ENCODE measurements around the gene SLC44A4. TPM values are rescaled to one million over a fixed set of nuclear protein-coding genes. Genes with fewer than 3 reads are reported as not detected.

The SLC44A4 gene
- total and polyA plus RNA-seq, 12 donors, result 0.03 to 0.24 (median 0.14) TPM; not detected in 9

GRCh38 chr6:31875877-31876276 lies 2.9 kb downstream of the SLC44A4 start:
- no peak for ATAC-seq
- DNase-seq, result no peak
- Histone ChIP-seq H3K4me3 (no peak overlapping the region), H3K9me3 (no peaks in the 10 kb centered on the region), H3K4me1 (no peaks in the 10 kb centered on the region), H3K27me3 (no peaks in the 10 kb centered on the region), H3K36me3 (peaks cover 0 to 16% (median 13%) of the 10 kb centered on the region in 9 donors), H3K27ac (no peak overlapping the region)
- intact Hi-C loops (cut with DNase I), result no loop called here
- TF ChIP-seq, protein P1, sequence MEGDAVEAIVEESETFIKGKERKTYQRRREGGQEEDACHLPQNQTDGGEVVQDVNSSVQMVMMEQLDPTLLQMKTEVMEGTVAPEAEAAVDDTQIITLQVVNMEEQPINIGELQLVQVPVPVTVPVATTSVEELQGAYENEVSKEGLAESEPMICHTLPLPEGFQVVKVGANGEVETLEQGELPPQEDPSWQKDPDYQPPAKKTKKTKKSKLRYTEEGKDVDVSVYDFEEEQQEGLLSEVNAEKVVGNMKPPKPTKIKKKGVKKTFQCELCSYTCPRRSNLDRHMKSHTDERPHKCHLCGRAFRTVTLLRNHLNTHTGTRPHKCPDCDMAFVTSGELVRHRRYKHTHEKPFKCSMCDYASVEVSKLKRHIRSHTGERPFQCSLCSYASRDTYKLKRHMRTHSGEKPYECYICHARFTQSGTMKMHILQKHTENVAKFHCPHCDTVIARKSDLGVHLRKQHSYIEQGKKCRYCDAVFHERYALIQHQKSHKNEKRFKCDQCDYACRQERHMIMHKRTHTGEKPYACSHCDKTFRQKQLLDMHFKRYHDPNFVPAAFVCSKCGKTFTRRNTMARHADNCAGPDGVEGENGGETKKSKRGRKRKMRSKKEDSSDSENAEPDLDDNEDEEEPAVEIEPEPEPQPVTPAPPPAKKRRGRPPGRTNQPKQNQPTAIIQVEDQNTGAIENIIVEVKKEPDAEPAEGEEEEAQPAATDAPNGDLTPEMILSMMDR (IDR thresholded peaks at IDR 0.05), result no peak
- WGBS, 2 donors, result 63 to 73% methylated on average over 5 of the region's 5 CpGs

DNA sequence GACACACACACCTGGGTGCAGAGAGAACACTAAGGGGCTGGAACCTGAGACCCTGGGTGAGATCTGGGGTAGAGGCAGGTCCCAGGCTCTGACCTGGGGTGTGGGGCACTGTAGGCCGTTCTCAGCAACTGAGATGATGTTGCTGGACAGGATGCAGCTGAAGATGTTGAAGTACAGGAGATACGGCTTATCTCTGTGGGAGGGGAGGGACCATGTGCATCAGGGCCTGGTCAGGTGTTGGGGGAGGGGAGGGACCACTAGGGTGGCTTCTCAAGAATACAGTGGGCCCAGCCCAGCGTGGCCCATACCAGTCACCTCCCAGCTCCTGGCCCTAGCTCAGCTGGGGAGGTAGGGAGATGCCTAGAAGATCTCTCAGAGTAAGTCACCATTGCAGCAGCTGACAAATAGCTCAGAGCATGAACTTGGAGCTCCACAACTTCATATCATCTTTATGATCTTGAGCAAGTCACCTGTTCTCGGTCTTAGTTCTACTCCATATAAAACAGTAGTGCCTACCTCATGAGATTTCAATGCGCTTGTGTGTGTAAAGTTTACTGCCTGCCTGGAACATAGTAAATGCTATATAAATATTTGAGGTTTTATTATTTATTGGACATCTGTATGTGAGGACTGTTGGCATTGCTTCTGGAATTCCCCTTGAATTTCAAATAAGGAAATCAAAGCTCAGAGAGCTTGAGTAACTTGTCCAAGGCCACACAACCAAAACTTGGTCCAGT lies 3.8 kb downstream of the SLC44A4 start:
- intact Hi-C loops (cut with DNase I), result no loop called here
- no peaks in the 10 kb centered on the region for H3K27me3 ChIP-seq
- H3K9me3 ChIP-seq, result no peaks in the 10 kb centered on the region
- no peak for ATAC-seq
- no peak for DNase-seq
- no peak overlapping the region for H3K27ac ChIP-seq
- TF ChIP-seq, protein P1 (IDR thresholded peaks at IDR 0.05), result no peak
- H3K4me1 ChIP-seq, result no peaks in the 10 kb centered on the region
- 68 to 77% methylated on average over 5 of the region's 5 CpGs for WGBS, 2 donors
- no peak overlapping the region for H3K4me3 ChIP-seq
- peaks cover 0 to 7% (median 5%) of the 10 kb centered on the region in 9 donors for H3K36me3 ChIP-seq

DNA sequence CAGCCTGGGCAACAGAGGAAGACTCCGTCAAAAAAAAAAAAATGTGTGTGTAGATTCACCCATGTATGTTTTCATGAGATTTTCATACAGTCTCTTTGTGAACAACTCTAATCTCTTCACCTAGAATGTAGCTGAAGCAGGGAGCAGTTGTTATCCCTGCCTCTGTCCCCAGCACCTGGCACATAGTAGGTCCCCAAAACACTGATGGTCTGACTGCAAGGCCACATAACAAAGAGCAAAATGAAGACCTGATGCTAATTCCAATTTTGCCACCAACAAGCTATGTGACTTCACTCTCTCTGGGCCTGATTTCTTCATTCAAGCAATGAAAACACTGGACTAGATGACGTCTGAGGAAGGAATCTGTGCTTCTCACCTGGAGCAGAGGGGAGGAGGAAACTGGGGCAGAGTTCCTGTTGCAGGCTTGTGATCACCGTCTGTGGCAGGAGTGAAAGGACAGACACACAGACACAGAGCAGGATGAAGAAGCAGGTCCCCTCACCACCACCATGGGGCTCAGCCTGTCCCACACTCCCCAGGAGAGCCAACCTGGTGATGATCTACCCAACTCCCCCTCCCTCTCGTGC lies 4.6 kb downstream of the SLC44A4 start:
- TF ChIP-seq, protein P1 (IDR thresholded peaks at IDR 0.05), result no peak
- intact Hi-C loops (cut with DNase I), result no loop called here
- no peaks in the 10 kb centered on the region for H3K4me1 ChIP-seq
- no peaks in the 10 kb centered on the region for H3K36me3 ChIP-seq
- ATAC-seq (no peak), DNase-seq (no peak)
- H3K27ac ChIP-seq, result no peak overlapping the region
- H3K4me3 ChIP-seq, result no peak overlapping the region
- 64 to 66% methylated on average over 4 of the region's 4 CpGs for WGBS, 2 donors
- no peaks in the 10 kb centered on the region for H3K27me3 ChIP-seq
- H3K9me3 ChIP-seq, result no peaks in the 10 kb centered on the region

DNA sequence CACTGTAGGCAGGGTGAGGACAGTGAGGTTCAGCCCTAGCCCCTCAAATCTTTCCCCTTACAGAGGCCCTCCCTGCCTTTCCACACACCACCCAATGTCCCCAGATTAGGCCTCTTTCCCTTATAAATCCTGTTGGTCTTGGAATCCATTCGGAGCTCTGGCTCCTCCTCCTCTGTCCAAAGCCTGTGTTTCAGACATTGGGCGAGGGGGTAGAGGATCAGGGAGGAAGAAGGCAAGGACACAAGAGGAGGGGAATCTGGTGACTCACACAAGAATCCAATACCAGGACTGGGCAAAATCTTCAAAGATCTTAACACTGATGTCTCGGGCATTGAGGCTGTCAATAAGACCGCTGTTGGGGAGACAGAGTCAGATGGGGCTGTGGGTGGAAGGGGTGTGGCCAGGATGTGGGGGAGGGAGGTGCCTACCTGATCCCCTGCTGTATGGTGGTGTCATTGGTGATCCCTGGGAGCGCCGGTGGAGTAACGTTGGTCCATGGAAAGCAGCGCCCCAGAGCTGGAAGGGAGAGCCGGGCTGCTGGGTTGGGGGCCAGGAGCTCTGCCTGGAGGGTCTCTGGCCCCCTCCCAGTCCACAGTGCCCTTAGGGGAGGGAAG lies 7.6 kb downstream of the SLC44A4 start:
- Histone ChIP-seq H3K9me3 (no peaks in the 10 kb centered on the region), H3K4me1 (no peaks in the 10 kb centered on the region), H3K4me3 (no peak overlapping the region), H3K27ac (no peak overlapping the region), H3K36me3 (no peaks in the 10 kb centered on the region), H3K27me3 (no peaks in the 10 kb centered on the region)
- ATAC-seq (no peak), DNase-seq (no peak)
- WGBS, 2 donors, result 52 to 56% methylated on average over 9 of the region's 9 CpGs
- intact Hi-C loops (cut with DNase I), result no loop called here
- TF ChIP-seq, protein P1 (IDR thresholded peaks at IDR 0.05), result no peak

All from heart right ventricle (tissue), 16 donors.